Fibroblast of peridontal ligament (primary cell): ENCODE measurements around the gene DGCR6L.
"Not testable (repeated sequence)": the region's sequence is repeated elsewhere in the genome, so short reads cannot be mapped to it uniquely, and the experiment has no call there.

ENCODE experiments used
- DNase-seq: peaks from one replicate; pipeline ENCODE4 v3.0.0-alpha.2; 2010; ENCODE audit errors: extremely low read depth

DGCR6L gene

GRCh38 chr22:20325996-20326395 lies 6.1 kb upstream of the DGCR6L start:
- not testable (repeated sequence) for DNase-seq

GRCh38 chr22:20324139-20324516 lies 4.3 kb upstream of the DGCR6L start:
- no peak for DNase-seq

- DNase-seq = not testable (repeated sequence)
These were observed 1.8 kb upstream of the DGCR6L start for GRCh38 chr22:20321552-20322211.

GRCh38 chr22:20320659-20321551 lies 1.0 kb upstream of the DGCR6L start:
- not testable (repeated sequence) for DNase-seq

GRCh38 chr22:20319041-20319744 lies 667 bp downstream of the DGCR6L start:
- DNase-seq = no peak

GRCh38 chr22:20318043-20318688 lies 1.7 kb downstream of the DGCR6L start:
- DNase-seq = peak; percentile 23

- not testable (repeated sequence) for DNase-seq
These were observed 2.3 kb downstream of the DGCR6L start for GRCh38 chr22:20317402-20318042.

- DNase-seq = no peak
These were observed 2.9 kb downstream of the DGCR6L start for GRCh38 chr22:20316844-20317401.

- DNase-seq = no peak
These were observed 3.5 kb downstream of the DGCR6L start for GRCh38 chr22:20316217-20316843.

- DNase-seq = no peak
These were observed 4.3 kb downstream of the DGCR6L start for GRCh38 chr22:20315337-20316216.

- DNase-seq = not testable (repeated sequence)
These were observed 5.0 kb downstream of the DGCR6L start for GRCh38 chr22:20314741-20315336.

GRCh38 chr22:20314206-20314605 lies 5.7 kb downstream of the DGCR6L start:
- DNase-seq = not testable (repeated sequence)

GRCh38 chr22:20313306-20314077 lies 6.4 kb downstream of the DGCR6L start:
- not testable (repeated sequence) for DNase-seq

GRCh38 chr22:20312396-20313191 lies 7.3 kb downstream of the DGCR6L start:
- DNase-seq = no peak

GRCh38 chr22:20311249-20312062 lies 8.4 kb downstream of the DGCR6L start:
- not testable (repeated sequence) for DNase-seq

GRCh38 chr22:20310773-20311172 lies 9.1 kb downstream of the DGCR6L start:
- DNase-seq = not testable (repeated sequence)

- not testable (repeated sequence) for DNase-seq
These were observed 9.7 kb downstream of the DGCR6L start for GRCh38 chr22:20310180-20310579.
